ENCODE data around the gene ATAD3C.

- TF ChIP-seq CTCF (IDR thresholded peaks at IDR 0.05) (no peak), POLR2AphosphoS5 (IDR thresholded peaks at IDR 0.05; ENCODE audit: low read depth, low read length) (no peak), SIN3A (IDR thresholded peaks at IDR 0.05; ENCODE audit: borderline replicate concordance, insufficient read depth, low read depth, low read length) (no peak), REST (IDR thresholded peaks at IDR 0.05; ENCODE audit: insufficient read depth in 1 of 2, low read depth in 2 of 2, low read length in 1 of 2) (no peak)
Observed at GRCh38 chr1:1452882-1453281, 3.4 kb downstream of the ATAD3C start.

All from Panc1 (cell line).